Measurements from ENCODE around the gene PREX1.

- TF ChIP-seq CTCF (IDR thresholded peaks at IDR 0.05): no peak
- no peak for TF ChIP-seq POLR2AphosphoS5 (IDR thresholded peaks at IDR 0.05)
- no peak for TF ChIP-seq POLR2A (IDR thresholded peaks at IDR 0.05)
Measured at GRCh38 chr20:48807586-48808381, 20.0 kb downstream of the PREX1 start.

All from prostate gland (tissue), 2 donors.